PC-3 (cell line): Measurements from ENCODE around the gene ZBTB22. TPM values are rescaled to one million over a fixed set of nuclear protein-coding genes. Genes with fewer than 3 reads are reported as not detected.

Source experiments
- ATAC-seq: fragments of 200-7000 bp; cut with Tn5 transposase; 2 replicates; pipeline ENCODE4 v1.9.1; 2020; ENCODE audit warnings: mild to moderate bottlenecking, moderate library complexity
- BruUV-seq: library from RNA; stranded (reverse); fragments of 400-500 nt; replicated peaks from 2 replicates; lab custom pipeline; 2021; lab: Mats Ljungman, UMichigan
- CTCF ChIA-PET: fragments of 300-600 bp; sonication (Branson Sonifier 250); formaldehyde crosslinking; loops from one replicate; lab custom pipeline; 2022; ENCODE audit warnings: antibody characterized with exemption; lab: Charles Lee
- POLR2A ChIA-PET: fragments of 300-600 bp; sonication (Branson Sonifier 250); formaldehyde crosslinking; loops from one replicate; lab custom pipeline; 2022; ENCODE audit warnings: antibody characterized with exemption; ENCODE audit not compliant: unreplicated experiment; lab: Charles Lee
- DNase-seq: peaks from one replicate; pipeline ENCODE4 v3.0.0-alpha.2; 2015
- H2AFZ ChIP-seq: fragments of 300-600 bp; sonication (generic); 2 replicates; pipeline ENCODE4 v1.6.0; 2016; ENCODE audit warnings: antibody characterized with exemption, low read length
- H3F3A ChIP-seq: fragments of 300-600 bp; sonication (generic); one replicate; pipeline ENCODE4 v1.6.0; 2017; ENCODE audit warnings: antibody characterized with exemption, low read length, control low read depth, mild to moderate bottlenecking; ENCODE audit not compliant: unreplicated experiment
- H3K27ac ChIP-seq: fragments of 300-600 bp; sonication (generic); 2 replicates; pipeline ENCODE4 v1.5.1; 2016; ENCODE audit warnings: mild to moderate bottlenecking, low read length
- H3K27me3 ChIP-seq: fragments of 300-600 bp; sonication (generic); 2 replicates; pipeline ENCODE4 v1.6.1; 2016; ENCODE audit warnings: low read length, mixed read lengths
- H3K36me3 ChIP-seq: fragments of 300-600 bp; sonication (generic); 2 replicates; pipeline ENCODE4 v1.6.1; 2016; ENCODE audit warnings: low read depth, mixed run types, low read length, mixed read lengths
- H3K4me1 ChIP-seq: fragments of 300-600 bp; sonication (generic); 2 replicates; pipeline ENCODE4 v1.5.1; 2016; ENCODE audit warnings: low read length; ENCODE audit not compliant: insufficient read depth
- H3K4me2 ChIP-seq: fragments of 300-600 bp; sonication (generic); 2 replicates; pipeline ENCODE4 v1.6.0; 2016; ENCODE audit warnings: low read length
- H3K4me3 ChIP-seq: fragments of 300-600 bp; sonication (generic); 2 replicates; pipeline ENCODE4 v1.5.1; 2016; ENCODE audit warnings: mild to moderate bottlenecking, low read length, mixed read lengths
- H3K79me2 ChIP-seq: fragments of 300-600 bp; sonication (generic); 2 replicates; pipeline ENCODE4 v1.6.1; 2017; ENCODE audit warnings: low read length, mixed read lengths
- H3K9ac ChIP-seq: fragments of 300-600 bp; sonication (generic); 2 replicates; pipeline ENCODE4 v1.6.0; 2016; ENCODE audit warnings: mild to moderate bottlenecking, low read length
- H3K9me2 ChIP-seq: fragments of 300-600 bp; sonication (generic); replicated peaks from 2 replicates; pipeline ENCODE4 v1.6.1; 2016; ENCODE audit warnings: mixed run types, low read length, mixed read lengths
- H3K9me3 ChIP-seq: fragments of 300-600 bp; sonication (generic); 2 replicates; pipeline ENCODE4 v1.6.1; 2016; ENCODE audit warnings: low read length, mixed read lengths
- H4K20me1 ChIP-seq: fragments of 300-600 bp; sonication (generic); 2 replicates; pipeline ENCODE4 v1.6.1; 2016; ENCODE audit warnings: low read length, mixed read lengths
- EZH2 ChIP-seq: fragments of 300-600 bp; sonication (generic); IDR thresholded peaks from one replicate; pipeline ENCODE4 v1.6.1; 2017; ENCODE audit warnings: antibody characterized with exemption, mild to moderate bottlenecking, low read length; ENCODE audit not compliant: unreplicated experiment
- EZH2phosphoT487 ChIP-seq: fragments of 300-600 bp; sonication (generic); IDR thresholded peaks from 2 replicates; pipeline ENCODE4 v1.6.1; 2018; ENCODE audit warnings: mild to moderate bottlenecking, antibody characterized with exemption, low read length, borderline replicate concordance
- intact Hi-C: fragments of 100-400 bp; cut with micrococcal nuclease; formaldehyde crosslinking; loops from 2 replicates; pipeline ENCODE4 v1.9.0; 2023
- total RNA-seq: library from RNA; depleted of rRNA; stranded (reverse); fragments of >200 nt; gene quantifications from 2 replicates; pipeline ENCODE4 v1.2.3, GENCODE V29; 2014
- TF ChIP-seq, protein P1 (sequence below): fragments of 300-600 bp; sonication (generic); conservative IDR thresholded peaks from 2 replicates; pipeline ENCODE4 v1.5.1; 2017; ENCODE audit warnings: antibody characterized with exemption, low read depth, mild to moderate bottlenecking, low read length

Gene ZBTB22
- total RNA-seq, 1 experiment from 2014 or later, result 18.8 TPM

DNA sequence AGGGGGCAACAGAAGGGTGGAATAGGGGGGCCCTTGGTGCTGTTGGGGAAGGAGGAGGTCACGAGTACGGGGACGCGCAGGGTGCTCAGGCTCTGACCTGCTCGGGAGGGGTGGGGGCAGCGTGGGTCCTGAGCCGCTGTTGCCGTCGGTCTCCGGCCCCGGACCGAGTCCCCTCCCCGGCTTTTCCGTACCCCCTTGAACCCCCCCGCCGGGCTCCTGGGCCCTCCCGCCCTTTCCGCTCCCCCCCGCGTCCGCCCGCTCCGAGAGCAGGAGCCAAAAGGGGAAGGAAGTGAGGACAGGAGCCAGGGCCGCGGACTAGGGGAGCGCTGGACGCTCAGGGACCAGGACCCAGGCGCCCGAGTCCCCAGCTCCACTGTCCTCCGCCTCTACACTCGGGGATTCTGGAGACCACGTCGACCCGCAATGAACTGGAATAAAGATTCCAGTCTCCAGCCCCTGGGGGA is 18.7 kb downstream of the ZBTB22 start, which contains the start of gene RGL2:
RGL2 (minus strand) TSS at position 170 of the 464 bp plus-strand sequence. CDS start 332 bp downstream, outside the sequence.
- no peaks in the 10 kb centered on the region for H4K20me1 ChIP-seq
- H3K27ac ChIP-seq, result peak within 1 kb of the TSS; percentile 92
- no peaks in the 10 kb centered on the region for H3K9me2 ChIP-seq
- DNase-seq (peak; percentile 47), ATAC-seq (peak; percentile 32)
- peak within 1 kb of the TSS; percentile 80 for H3K9ac ChIP-seq
- peaks cover 15% of the 10 kb centered on the region for H3K4me1 ChIP-seq
- intact Hi-C loops, result loop anchor here (1.0 to 5.0 kb wide), 4 partner anchors 10 to 108 kb away; partner anchors contain the start of genes PFDN6 and WDR46
- H3K79me2 ChIP-seq, result peaks cover 20% of the 10 kb centered on the region
- H3K27me3 ChIP-seq, result no peaks in the 10 kb centered on the region
- H3K4me3 ChIP-seq, result peak within 1 kb of the TSS; percentile 78
- TF ChIP-seq EZH2phosphoT487 (no peak), EZH2 (no peak)
- TF ChIP-seq, protein P1, sequence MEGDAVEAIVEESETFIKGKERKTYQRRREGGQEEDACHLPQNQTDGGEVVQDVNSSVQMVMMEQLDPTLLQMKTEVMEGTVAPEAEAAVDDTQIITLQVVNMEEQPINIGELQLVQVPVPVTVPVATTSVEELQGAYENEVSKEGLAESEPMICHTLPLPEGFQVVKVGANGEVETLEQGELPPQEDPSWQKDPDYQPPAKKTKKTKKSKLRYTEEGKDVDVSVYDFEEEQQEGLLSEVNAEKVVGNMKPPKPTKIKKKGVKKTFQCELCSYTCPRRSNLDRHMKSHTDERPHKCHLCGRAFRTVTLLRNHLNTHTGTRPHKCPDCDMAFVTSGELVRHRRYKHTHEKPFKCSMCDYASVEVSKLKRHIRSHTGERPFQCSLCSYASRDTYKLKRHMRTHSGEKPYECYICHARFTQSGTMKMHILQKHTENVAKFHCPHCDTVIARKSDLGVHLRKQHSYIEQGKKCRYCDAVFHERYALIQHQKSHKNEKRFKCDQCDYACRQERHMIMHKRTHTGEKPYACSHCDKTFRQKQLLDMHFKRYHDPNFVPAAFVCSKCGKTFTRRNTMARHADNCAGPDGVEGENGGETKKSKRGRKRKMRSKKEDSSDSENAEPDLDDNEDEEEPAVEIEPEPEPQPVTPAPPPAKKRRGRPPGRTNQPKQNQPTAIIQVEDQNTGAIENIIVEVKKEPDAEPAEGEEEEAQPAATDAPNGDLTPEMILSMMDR, result no peak
- H3K4me2 ChIP-seq, result peak within 1 kb of the TSS; percentile 100
- BruUV-seq, result no TSS peak
- POLR2A ChIA-PET, result interaction anchor here (1.1 kb wide), 1 partner anchor 19 kb away, joined by 16 read pairs; the partner anchor contains the start of gene ZBTB22
- H3K36me3 ChIP-seq, result peaks cover 3% of the 10 kb centered on the region; the same call in 1 of the 2 replicates
- CTCF ChIA-PET, result no interaction called here
- H2AFZ ChIP-seq, result peak within 1 kb of the TSS; percentile 88
- peaks cover 3% of the 10 kb centered on the region for H3F3A ChIP-seq
- H3K9me3 ChIP-seq, result no peaks in the 10 kb centered on the region

DNA sequence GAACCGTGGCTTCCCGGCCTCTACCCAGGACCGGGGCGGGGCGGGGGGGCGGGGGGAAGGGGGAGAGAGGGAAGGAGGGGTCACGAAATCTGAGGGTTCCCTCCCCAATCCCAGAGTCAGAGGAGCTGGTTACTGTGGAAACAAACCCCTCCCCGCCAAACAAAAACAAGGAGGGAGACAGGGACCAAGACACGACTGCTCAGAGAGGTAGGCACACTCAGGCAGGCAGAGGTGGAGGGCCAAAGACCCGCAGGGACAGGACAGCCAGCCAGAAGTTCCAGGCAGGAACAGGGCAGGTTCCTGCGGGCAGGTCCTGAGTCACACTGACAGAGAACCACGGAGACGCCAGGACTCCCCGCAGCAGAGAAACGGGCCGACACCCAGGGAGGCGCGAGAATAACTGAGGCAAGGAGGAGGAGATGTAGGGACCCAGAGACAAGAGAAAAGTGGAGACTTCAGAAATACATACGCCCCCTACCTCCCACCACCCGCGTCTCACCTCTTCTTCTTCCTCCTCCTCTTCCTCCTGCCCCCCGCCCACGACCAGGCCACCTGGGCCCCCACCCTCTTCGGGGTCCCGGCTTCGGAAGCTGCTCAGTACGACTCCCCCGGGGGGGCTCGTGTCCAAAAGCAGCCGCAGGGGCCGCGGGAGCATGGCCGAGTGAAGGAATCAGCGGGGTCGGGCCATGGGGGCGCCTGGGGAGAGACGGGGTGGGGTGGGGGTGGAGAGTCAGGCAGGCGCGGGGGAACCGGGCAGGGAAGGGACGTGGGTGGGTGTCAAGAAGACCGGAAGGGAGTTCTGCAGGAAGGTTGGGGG is 19.4 kb downstream of the ZBTB22 start:
- intact Hi-C loops, result loop anchor here (2.0 to 5.0 kb wide), 3 partner anchors 15 to 109 kb away; no protein-coding TSS in a partner anchor
- TF ChIP-seq EZH2phosphoT487 (no peak), EZH2 (no peak)
- TF ChIP-seq, protein P1, result no peak

More for the DNA sequence above, 19.4 kb downstream of the ZBTB22 start:
- Histone ChIP-seq H3K4me1 (peaks cover 15% of the 10 kb centered on the region), H3K27ac (peak overlapping the region; percentile 92), H3K4me2 (peak overlapping the region; percentile 100), H3F3A (peaks cover 3% of the 10 kb centered on the region), H3K9me2 (no peaks in the 10 kb centered on the region), H3K4me3 (peak overlapping the region; percentile 78), H3K36me3 (no peaks in the 10 kb centered on the region), H4K20me1 (no peaks in the 10 kb centered on the region), H3K9me3 (no peaks in the 10 kb centered on the region), H3K79me2 (peaks cover 20% of the 10 kb centered on the region), H3K9ac (peak overlapping the region; percentile 80), H3K27me3 (no peaks in the 10 kb centered on the region), H2AFZ (peak overlapping the region; percentile 88)
- ATAC-seq (peak; percentile 54), DNase-seq (peak; percentile 88)
- ChIA-PET CTCF (no interaction called here), POLR2A (interaction anchor here (0.6 kb wide), 3 partner anchors 381 to 1521 kb away, joined by 3 to 4 read pairs (median 4); partner anchors contain the start of gene VWA7)
- BruUV-seq, result no TSS peak
